Cerebellar nuclear complex (tissue), 1 donor: Measurements from ENCODE around the gene VAC14.

ENCODE experiments used
- DNase-seq, 2 experiments: peaks; one replicate each; lab custom pipeline; 2025; lab: John Stamatoyannopoulos, UW

VAC14 gene

DNA sequence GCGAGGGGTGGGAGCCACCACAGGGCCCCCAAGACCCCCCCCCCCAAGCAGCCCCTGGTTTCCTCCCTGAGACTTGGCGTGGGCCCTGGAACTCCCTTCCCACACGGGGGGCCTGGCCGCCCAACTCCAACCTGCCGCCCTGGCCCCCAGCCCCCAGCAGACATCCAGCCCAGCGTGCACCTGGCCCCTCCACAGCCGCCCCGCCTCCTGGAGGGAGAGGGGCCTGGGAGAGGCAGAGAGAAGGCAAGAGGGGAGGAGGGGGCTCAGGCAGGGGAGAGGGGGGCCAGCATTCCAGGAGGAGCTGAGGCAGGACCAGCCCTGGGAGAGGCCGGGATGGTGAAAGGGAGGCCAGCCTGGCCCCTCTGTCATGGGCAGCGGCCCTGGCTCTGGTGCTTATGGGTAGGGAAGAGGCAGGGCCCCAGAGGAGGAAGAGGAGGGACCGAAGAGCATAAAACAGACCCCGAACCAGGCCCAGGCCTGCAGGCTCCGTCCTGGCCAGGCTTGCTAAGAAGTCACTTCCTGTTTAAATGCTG is 137.9 kb downstream of the VAC14 start:
- DNase-seq = no peak

DNA sequence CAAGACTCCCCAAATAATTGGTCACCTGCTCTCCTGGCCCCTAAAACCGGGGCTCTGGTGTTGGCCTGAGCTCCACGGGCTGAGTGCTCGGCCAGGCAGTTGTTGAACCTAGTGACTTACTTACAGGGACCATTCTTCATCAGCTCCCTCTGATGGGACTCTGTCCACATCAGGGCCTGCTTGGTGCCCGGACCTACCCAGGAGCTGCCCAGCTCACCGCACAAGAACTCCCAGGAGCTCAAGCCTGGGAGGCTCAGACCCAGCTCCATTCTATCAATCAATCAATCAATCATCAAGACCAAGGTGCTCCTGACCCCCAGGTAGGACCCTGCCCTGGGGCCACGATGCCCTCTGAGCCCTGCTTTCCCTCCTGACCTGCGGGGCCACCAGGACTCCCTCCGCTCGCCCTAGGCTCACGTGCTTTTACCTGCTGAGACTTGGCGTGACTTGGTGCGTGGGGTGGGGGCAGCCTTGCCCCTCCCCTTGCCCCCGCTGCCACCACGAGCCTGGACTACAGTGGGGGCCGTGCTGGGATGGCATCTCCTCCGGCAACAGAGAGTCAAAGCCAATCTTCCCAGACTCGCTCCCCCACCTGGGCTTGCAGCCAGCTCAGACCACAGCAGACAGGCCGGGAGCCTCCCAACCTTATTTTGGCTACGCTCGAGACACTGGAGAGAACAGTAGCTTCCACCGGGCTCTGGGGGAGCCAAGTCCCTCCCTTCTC is 138.9 kb downstream of the VAC14 start:
- no peak for DNase-seq

DNA sequence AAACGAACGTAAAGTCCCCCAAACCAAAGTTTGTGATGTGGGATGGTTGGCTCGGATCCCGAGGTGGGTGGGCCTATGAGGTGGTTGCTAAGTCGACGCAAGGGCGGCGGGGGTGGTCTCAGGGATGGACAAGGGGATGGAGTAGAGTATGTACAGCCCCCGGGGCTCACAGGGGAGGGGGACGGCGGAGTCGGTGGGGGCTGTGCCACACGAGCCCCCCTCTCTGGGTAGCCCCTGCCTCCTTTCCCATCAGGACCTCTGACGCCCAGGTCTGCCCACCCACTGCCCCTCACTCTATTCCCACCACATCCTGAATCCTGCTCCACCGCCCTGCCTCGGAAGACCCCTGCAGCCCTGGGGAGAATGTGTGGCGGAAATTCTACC is 139.4 kb downstream of the VAC14 start:
- no peak for DNase-seq

DNA sequence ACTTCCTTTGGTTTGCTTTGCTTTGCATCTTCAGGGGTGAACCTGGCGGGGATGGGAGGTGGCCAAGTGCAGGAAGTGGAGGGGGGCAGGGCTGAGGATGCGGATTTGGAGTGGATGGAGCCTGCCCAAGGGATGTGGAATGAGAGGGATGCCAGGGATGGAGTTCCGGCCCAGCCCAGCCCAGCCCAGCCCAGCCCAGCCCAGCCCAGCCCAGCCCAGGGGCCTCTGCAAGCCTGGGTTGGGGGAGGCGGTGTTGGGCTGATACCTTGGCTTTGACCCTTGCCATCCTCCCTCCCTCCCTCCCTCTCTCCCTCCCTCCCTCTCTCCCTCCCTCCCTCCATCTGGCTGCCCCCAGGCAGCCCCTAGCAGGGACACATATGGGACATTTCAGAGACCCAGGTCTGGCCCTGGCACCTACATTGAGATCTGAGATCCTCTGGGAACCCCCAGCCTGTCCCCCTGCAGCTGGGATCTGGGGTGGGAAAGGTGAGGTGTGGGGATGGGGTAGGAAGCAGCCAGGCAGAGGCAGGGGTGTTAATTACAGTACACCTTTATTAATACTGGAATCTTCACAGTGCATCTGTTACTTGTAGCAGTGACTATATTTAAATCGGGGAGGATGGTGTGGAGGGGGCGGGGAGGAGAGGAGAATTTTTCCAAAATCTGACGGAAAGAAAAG is 140.1 kb downstream of the VAC14 start:
- no peak for DNase-seq

DNA sequence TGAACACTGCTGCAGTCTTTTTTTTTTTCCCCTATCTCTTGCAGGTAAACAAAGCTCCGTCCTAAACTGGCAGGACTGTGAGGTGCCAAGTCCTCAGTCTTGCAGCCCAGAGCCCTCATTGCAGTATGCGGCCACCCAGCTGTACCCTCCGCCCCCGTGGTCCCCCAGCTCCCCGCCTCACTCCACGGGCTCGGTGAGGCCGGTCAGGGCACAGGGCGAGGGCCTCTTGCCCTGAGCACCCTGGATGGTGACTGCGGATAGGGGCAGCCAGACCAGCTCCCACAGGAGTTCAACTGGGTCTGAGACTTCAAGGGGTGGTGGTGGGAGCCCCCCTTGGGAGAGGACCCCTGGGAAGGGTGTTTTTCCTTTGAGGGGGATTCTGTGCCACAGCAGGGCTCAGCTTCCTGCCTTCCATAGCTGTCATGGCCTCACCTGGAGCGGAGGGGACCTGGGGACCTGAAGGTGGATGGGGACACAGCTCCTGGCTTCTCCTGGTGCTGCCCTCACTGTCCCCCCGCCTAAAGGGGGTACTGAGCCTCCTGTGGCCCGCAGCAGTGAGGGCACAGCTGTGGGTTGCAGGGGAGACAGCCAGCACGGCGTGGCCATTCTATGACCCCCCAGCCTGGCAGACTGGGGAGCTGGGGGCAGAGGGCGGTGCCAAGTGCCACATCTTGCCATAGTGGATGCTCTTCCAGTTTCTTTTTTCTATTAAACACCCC is 140.8 kb downstream of the VAC14 start:
- no peak for DNase-seq

DNA sequence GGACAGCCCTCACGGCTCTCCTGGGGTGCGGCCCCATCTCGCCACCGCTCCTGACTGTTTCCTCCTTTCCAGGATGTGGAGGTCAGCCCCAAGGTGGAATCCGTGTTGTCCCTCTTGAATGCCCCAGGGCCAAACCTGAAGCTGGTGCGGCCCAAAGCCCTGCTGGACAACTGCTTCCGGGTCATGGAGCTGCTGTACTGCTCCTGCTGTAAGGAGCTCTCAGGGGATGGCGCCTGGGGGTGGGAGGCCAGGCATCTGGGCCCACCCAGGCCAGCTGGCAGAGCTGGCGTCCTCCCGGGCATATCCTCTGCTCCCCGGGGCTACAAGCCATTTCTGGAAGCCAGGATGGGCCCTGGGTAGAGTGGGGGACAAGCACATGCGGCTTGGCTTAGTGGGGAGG is 141.4 kb downstream of the VAC14 start:
- DNase-seq = no peak

DNA sequence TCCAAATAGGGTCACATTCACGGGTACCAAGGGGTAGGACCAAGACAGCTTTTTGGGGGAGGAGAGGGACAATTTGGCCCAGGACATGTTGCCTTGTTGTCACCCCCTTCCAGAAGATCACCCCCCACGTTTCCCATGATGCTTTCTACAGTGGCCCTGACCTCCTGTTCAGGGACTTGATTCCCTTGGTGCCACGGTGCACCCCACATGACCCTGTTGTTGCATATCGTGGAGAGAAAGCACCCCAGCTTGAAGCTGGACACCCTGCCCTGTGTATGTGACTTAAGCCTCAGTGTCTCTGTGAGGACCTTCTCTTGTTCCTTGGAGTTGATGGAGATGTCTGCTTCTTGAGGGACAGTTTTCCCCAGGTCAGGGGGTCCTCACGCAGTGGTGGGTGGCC is 142.0 kb downstream of the VAC14 start:
- DNase-seq = no peak

DNA sequence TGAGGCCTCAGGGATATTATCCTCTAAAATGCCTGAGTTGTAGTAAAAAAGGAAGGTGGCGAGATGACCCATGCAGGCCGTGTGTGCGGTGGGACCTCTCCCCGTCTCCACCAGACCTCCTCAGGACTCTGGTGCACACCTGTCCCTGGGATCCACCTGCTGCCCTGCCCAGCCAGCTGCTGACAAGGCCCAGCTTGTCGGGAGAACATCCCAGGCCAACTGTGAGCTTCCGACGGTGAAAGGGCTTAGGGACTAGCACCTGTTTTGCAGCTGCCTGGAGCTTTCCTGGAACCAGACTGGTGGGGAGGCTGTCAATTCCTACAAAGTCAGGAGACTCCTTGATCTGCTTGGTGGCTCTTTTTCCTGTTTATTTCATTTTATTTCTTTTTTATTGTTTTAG is 143.0 kb downstream of the VAC14 start:
- no peak for DNase-seq

DNA sequence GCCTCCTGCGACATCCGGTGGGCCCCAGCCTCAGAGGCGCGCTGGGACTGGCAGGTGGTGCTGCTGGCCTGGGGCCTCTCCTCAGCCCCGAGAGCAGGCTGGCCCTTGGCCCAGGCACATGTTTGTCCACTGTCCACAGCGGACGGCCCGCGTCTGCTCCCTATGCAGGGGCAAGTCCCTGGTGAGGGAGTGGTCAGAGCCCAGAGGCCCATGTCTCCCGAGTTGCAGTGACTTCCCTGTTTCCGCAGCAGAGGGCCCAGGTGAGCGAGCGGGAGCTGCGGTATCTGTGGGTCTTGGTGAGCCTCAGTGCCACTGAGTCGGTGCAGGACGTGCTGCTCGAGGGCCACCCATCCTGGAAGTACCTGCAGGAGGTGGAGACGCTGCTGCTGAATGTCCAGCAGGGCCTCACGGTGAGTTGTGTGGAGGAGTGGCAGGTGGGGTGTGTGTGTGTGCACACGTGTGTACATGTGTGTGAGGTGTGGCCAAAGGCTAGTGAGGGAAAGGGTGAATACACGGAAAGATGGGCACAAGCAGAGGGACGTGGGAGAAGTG is 144.2 kb downstream of the VAC14 start:
- DNase-seq = no peak

DNA sequence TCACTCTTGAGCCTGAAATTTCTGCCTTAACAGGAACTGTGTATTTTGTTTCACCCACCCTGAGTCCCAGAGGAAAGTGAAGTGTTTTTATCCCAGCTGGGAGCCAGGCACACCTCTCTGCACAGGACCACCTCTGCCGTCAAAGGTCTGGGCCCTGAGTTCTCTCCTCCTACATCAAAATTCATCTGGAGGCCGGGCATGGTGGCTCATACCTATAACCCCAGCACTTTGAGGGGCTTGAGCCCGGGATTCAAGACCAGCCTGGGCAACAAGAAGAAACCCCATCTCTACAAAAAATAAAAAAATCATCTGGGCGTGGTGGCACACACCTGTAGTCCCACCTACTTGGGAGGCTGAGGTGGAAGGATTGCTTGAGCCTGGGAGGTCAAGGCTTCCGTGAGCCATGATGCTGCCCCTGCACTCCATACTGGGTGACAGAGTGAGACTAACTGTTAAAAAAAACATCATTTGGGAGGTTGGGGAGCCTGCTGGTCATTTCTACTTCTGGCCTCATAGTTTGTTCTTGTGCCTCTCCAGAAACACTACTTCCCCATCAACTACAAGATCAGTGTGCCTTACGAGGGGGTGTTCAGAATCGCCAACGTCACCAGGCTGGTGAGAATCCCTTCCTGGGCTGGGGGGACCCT is 144.8 kb downstream of the VAC14 start:
- DNase-seq = no peak

DNA sequence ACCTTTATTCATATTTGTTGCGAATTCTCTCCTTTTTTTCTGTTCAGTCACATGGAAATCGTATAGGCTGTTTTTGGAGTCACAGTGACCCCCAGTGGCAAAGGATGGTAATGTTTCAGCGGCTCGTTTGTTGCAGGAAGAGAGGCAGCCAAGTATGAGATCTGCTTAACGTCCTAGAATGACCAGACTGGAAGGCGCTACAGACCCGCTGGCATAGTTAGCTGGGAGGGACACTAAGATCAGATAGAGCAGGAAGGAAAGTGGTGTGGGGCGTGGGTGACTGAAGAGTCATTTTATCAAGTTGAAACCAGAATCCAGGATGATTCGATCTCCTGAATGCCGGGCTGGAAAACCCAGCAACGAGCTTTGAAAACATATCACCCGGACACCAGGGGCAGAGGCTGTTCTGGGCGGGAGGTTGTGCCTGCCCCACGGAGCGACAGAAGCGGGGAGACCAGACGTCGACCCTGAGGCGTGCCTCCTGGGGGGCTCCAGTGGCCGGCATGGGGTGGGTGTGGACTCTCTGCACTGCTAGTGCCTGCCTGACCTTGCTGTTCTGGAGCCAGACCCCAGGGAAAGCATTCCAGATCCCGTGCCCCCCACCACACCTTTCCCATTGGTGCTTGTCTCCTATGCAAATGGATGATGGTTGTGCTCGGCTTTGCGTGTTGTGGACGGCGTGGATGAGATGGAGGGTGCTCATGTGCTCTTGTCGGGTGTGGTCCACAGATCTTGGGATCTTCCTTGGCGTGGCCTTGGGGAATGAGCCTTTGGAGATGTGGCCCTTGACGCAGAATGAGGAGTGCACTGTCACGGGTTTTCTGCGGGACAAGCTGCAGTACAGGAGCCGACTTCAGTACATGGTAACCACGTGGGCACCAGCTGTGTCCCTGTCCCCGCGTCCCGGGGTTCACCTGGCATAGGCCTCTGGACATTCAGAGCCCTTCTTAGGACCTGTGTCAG is 146.9 kb downstream of the VAC14 start:
- DNase-seq = peak in 1 of 2 experiments; percentile 78

DNA sequence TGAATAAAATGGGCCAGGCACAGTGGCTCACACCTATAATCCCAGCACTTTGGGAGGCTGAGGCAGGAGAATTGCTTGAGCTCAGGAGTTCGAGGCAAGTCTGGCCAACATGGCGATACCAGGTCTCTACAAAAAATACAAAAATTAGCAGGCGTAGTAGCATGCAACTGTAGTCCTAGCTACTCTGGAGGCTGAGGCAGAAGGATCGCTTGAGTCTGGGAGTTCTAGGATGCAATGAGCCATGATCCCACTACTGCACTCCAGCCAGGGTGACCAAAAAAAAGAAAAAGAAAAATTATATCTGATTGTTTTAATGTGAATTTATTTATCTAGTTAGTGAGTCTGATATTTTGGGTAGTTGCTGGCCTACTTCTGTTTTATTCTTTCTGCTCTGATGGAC is 147.6 kb downstream of the VAC14 start:
- no peak for DNase-seq

DNA sequence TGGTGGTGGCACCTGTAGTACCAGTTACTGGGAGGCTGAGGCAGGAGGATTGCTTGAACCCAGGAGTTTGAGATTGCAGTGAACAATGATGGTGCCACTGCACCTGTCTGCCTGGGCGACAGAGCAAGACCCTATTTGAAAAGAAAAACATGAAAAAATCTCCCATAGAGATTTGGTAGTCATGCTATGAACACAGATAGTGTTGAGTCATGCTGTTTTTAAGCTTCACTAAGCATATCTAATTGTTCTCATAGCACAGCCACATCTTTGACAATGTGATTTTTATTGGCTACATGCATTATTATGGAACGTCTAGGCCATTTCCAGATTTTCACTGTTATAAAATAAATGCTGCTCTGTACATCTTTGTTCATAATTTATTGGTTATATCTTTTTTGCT is 148.6 kb downstream of the VAC14 start:
- no peak for DNase-seq

DNA sequence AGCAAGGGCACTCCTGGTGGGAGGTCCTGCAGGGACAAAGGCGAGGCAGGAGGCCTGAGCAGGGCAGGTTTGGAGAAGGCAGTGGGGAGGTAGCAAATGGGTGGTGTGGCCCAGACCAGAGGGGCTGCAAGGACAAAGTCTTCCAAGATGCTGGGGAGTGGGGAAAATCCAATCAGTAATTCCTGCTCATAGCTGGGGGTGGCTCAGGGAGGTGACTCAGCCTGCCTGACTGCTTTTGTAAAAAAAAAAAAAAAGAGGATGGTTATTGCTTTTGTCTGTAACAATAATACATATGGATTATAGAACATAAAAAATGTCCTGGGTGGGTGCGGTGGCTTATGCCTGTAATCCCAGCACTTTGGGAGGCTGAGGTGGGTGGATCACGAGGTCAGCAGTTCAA is 149.4 kb downstream of the VAC14 start:
- no peak for DNase-seq

DNA sequence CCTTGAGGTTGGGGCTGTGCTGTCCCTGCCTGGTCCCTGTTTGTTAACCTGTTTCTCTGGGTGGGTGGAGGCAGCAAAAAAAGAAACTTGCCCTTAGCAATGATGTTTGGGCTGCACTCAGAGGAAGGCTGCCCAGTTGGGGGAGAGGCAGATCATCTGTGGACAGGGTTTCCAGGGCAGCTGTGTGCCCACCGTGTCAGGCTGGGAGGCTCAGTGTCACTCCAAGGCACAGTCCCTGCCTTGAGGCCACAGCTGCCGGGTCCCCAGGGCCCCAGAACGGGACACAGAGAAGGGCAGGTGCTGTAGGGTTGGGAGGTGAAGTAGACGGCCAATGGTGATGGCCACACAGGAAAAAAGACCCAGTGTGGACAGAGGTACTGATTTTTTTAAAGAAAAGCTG is 150.7 kb downstream of the VAC14 start:
- DNase-seq = no peak

DNA sequence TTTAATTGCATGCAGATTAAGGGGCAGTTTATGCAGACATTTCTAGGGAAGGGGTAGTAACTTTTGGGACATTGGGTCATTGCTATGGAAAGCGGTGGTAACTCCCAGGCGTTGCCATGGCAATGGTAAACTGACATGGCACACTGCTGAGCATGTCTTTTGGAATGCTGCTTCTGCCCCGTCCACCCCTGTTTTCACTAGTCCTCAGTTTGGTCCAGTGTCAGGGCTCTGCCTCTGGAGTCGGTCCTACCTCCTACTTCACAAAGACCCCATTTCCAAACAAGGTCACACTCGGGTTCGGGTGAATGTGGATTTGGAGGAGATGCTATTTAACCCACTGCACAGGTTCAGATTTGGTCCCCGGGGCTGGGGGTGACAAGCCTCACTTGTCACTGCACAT is 151.7 kb downstream of the VAC14 start:
- no peak for DNase-seq

DNA sequence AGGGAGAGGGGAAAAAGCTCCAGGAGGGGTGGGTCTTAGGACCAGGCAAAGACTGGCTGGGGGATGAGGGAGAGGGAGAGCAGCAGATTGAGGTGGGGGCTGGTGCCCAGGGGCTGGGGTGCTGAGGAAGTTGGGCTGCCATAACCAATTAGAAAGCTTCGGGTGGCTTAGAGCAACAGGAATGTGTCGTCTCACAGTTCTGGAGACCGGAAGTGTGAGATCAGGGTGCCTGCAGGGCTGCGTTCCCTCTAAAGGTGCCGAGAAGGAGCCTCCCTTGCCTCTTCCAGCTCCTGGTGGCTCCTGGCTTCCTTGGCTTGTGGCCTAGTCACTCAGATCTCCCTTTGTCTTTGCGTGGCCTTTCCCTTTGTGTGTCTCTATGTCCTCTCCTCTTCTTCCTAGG is 152.4 kb downstream of the VAC14 start:
- no peak for DNase-seq

DNA sequence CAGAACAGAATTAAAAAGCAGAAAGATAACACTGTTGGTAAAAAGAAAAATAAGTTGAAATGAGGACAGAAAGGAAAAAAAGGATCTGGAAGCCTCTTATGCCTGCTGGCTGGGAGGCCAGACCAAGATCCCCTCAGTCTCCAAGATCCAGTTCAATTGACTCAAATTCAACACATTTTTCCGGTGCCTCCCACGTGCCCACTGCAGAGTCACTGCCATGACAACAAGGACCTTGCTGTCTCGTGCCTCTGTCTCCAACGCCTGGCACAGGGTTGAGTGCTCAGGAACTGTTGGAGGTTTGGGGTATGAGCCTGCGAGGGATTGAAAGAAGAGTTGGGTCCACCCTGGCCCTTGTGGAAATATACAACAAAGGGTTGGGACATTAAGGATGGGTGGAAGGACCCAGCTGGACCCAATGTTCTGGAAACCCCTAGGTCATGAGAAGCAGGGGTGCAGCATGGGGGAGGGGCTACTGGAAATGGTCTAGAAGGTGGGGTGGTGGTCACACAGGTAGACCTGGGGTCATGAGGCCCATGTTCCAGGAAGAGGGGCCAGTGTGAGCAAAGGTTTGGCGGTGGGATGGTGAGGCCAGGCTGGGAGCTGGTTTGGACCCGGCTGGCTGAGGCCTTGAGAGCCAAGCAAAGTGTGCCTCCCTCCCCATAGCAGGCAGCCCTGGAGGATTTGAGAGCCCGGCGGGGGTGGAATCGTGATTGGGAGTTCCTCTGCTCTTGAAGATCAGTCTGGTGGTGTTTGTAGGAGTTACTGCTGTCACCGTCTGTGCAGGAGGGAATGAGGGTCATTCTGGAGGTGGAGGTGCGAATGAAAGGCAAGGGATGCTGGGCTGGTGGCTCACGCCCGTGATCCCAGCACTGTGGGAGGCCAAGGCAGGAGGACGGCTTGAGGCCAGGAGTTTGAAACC is 153.3 kb downstream of the VAC14 start:
- no peak for DNase-seq

DNA sequence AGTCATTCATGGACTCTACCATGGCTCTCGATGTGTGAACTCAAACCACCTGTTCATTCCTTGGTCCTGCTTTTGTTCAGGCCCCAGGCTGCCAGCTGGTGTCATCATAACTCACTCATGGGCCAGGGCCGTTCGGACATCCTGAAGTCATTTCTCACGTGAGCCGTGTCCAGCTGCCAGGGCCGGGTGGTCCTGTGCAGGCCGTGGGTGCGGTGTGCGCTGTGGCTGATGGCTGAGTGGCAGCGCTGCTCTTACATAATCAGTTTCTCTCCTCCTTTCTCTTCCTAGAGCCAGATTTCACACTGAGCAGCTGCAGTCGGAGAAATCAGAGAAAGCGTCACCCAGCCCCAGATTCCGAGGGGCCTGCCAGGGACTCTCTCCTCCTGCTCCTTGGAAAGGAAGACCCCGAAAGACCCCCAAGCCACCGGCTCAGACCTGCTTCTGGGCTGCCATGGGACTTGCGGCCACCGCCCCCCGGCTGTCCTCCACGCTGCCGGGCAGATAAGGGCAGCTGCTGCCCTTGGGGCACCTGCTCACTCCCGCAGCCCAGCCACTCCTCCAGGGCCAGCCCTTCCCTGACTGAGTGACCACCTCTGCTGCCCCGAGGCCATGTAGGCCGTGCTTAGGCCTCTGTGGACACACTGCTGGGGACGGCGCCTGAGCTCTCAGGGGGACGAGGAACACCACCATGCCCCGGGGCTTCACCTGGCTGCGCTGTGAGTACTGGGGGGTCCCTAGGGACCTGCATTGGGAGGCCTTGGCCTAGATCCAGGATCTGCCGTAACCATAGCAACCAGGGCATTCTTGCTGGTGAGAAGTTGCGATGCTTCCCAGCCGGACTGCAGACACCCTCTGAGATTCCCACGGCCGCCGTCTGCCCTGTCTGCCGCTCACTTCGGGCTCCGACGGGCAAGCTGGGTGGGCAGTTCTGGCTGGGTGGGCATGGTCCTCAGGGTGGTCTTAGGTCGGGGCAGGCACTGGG is 154.4 kb downstream of the VAC14 start, which contains the start of gene IL34:
TSS of gene IL34 (plus strand) at position 300 of the 982 bp plus-strand sequence. CDS start at position 689, 389 bp downstream.
- DNase-seq = peak in 1 of 2 experiments; percentile 61
